HTR-8/SVneo (cell line): Measurements from ENCODE around the gene NFKB2.

Experiments used
- DNase-seq: peaks from one replicate; pipeline ENCODE4 v3.0.0; 2011; ENCODE audit warnings: low spot score, mixed read lengths; ENCODE audit not compliant: insufficient read length
- FAIRE-seq: peaks from 2 replicates; lab custom pipeline; 2011; peaks lifted over from hg19 to GRCh38; lab: Jason Lieb, UNC

The NFKB2 gene

GRCh38 chr10:102394079-102394800 is 1.3 kb upstream of the NFKB2 start:
- FAIRE-seq (peak; percentile 48), DNase-seq (peak; percentile 94)

GRCh38 chr10:102394801-102395399 is 605 bp upstream of the NFKB2 start:
- DNase-seq (peak; percentile 32), FAIRE-seq (no peak)

- FAIRE-seq (no peak), DNase-seq (no peak)
These were observed 779 bp downstream of the NFKB2 start for GRCh38 chr10:102396317-102396650.

- DNase-seq: no peak
- no peak for FAIRE-seq
These were observed 1.2 kb downstream of the NFKB2 start for GRCh38 chr10:102396730-102397151.

GRCh38 chr10:102397222-102398171 is 2.0 kb downstream of the NFKB2 start:
- FAIRE-seq: no peak
- no peak for DNase-seq

GRCh38 chr10:102398172-102399020 is 2.9 kb downstream of the NFKB2 start:
- DNase-seq: no peak

GRCh38 chr10:102399217-102400021 is 3.9 kb downstream of the NFKB2 start:
- FAIRE-seq: peak; percentile 98
- peak; percentile 79 for DNase-seq

More at GRCh38 chr10:102398172-102399020, 2.9 kb downstream of the NFKB2 start:
- FAIRE-seq: no peak

GRCh38 chr10:102400076-102400475 is 4.6 kb downstream of the NFKB2 start:
- FAIRE-seq: no peak
- DNase-seq: no peak

- DNase-seq (no peak), FAIRE-seq (peak; percentile 54)
These were observed 5.3 kb downstream of the NFKB2 start for GRCh38 chr10:102400598-102401341.

GRCh38 chr10:102401342-102401654 is 5.8 kb downstream of the NFKB2 start:
- DNase-seq (no peak), FAIRE-seq (no peak)

GRCh38 chr10:102401735-102402511 is 6.4 kb downstream of the NFKB2 start:
- peak; percentile 79 for DNase-seq
- peak; percentile 78 for FAIRE-seq

- DNase-seq (no peak), FAIRE-seq (no peak)
These were observed 7.0 kb downstream of the NFKB2 start for GRCh38 chr10:102402512-102402896.

GRCh38 chr10:102403115-102403514 is 7.6 kb downstream of the NFKB2 start:
- no peak for DNase-seq
- no peak for FAIRE-seq

- DNase-seq: no peak
- FAIRE-seq: no peak
These were observed 9.0 kb downstream of the NFKB2 start for GRCh38 chr10:102404361-102405107.

GRCh38 chr10:102405108-102405571 is 9.6 kb downstream of the NFKB2 start:
- no peak for FAIRE-seq
- DNase-seq: no peak

GRCh38 chr10:102405632-102406031 is 10.1 kb downstream of the NFKB2 start:
- DNase-seq: no peak
- FAIRE-seq: no peak

GRCh38 chr10:102406815-102407214 is 11.3 kb downstream of the NFKB2 start:
- DNase-seq: no peak
- no peak for FAIRE-seq
